ENCODE results near the gene ZNRF1. TPM values are rescaled to one million over a fixed set of nuclear protein-coding genes. Genes with fewer than 3 reads are reported as not detected.

The ZNRF1 gene
- total RNA-seq, 4 donors from 2014 or later: 7.5 to 20.7 (median 15.1) TPM

DNA sequence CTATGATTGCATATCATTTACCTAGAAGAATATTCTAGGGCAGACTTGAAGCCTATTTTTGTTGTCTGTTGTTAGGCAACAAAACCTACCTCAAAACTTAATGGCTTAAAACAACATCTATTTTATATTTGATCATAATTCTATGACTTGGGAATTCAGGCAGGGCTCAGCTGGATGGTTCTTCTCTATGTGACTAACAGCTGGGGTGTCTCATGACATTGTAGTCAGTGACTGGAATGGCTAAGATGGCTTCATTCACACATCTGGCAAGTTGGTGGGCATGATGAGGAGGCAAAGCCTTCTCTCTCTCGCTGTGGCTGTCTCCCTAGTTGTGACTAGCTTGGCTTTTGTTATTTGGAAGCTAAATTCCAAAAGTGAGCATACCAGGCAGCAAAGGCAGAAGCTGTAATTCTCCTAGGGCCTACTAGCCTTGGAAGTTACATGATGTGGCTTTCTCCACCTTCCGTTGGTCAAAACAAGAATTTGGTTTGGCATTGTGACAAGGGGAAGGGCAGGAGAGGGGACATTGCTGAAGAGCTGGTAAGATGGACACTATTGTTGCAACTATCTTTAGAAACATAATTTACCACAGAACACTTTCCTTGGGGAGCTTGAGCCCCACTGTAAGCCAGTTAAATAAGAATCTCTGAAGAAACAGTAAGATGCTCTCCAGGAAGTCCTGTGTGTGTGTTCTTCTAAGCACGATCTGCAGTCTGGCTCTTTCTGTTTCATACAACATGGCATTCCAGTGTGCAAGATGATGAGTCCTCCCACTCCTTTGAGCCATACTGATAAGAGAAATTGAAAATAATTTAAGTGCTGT lies 39.4 kb downstream of the ZNRF1 start:
- ATAC-seq (ENCODE audit: low FRiP score) (no peak), DNase-seq (ENCODE audit: low spot score) (no peak)
- TF ChIP-seq, protein P1, sequence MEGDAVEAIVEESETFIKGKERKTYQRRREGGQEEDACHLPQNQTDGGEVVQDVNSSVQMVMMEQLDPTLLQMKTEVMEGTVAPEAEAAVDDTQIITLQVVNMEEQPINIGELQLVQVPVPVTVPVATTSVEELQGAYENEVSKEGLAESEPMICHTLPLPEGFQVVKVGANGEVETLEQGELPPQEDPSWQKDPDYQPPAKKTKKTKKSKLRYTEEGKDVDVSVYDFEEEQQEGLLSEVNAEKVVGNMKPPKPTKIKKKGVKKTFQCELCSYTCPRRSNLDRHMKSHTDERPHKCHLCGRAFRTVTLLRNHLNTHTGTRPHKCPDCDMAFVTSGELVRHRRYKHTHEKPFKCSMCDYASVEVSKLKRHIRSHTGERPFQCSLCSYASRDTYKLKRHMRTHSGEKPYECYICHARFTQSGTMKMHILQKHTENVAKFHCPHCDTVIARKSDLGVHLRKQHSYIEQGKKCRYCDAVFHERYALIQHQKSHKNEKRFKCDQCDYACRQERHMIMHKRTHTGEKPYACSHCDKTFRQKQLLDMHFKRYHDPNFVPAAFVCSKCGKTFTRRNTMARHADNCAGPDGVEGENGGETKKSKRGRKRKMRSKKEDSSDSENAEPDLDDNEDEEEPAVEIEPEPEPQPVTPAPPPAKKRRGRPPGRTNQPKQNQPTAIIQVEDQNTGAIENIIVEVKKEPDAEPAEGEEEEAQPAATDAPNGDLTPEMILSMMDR (IDR thresholded peaks at IDR 0.05): no peak

DNA sequence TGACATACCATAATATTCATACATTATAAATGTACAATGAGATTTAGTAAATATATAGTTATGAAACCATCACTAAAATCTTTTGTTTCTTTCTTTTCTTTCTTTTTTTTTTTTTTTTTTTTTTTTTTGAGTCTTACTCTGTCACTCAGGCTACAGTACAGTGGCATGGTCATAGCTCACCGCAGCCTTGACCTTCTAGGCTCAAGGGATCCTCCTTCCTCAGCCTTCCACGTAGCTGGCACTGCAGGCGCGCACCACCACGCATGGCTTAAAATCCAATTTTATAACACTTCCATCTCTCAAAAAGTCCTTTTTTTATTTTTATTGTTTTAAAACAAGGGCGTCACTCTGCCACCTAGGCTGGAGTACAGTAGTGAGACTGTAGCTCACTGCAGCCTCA lies 41.1 kb downstream of the ZNRF1 start:
- TF ChIP-seq, protein P1 (IDR thresholded peaks at IDR 0.05): no peak
- no peak for ATAC-seq (ENCODE audit: low FRiP score)
- DNase-seq (ENCODE audit: low spot score): no peak

DNA sequence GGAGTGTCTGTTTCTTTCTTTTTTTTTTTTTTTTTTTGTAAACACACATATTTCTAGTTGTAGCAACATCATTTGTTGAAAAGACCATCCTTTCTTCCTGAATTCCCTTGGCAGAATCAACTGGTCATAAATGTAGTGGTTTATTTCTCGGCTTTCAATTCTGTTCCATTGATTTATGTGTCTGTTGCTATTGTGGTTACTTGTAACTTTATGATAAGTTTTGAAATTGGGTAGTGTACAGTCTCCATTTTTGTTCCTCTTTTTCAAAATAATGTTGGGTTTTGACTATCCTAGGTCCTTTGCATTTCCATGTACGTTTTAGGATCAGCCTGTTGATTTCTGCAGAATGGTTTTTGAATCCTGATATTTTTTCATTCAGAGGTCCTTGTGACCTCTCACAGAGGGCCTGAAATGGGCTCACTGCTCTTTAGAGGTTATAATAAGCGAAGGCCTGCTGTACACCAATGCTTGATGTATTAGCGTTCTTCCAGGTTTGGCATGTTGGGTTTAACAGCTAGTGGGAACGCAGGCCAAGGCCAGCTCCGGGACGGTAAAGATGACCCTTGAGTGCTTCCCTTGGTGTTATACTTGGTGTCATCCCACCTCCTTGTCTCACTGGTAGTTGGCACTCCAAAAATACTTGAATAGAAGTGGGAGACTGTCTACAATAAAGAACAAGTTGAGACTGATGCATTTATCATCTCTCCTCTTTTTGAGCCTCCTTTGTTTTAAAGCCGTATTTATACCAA lies 43.8 kb downstream of the ZNRF1 start:
- ATAC-seq (ENCODE audit: low FRiP score): no peak
- TF ChIP-seq, protein P1 (IDR thresholded peaks at IDR 0.05): no peak
- no peak for DNase-seq (ENCODE audit: low spot score)

DNA sequence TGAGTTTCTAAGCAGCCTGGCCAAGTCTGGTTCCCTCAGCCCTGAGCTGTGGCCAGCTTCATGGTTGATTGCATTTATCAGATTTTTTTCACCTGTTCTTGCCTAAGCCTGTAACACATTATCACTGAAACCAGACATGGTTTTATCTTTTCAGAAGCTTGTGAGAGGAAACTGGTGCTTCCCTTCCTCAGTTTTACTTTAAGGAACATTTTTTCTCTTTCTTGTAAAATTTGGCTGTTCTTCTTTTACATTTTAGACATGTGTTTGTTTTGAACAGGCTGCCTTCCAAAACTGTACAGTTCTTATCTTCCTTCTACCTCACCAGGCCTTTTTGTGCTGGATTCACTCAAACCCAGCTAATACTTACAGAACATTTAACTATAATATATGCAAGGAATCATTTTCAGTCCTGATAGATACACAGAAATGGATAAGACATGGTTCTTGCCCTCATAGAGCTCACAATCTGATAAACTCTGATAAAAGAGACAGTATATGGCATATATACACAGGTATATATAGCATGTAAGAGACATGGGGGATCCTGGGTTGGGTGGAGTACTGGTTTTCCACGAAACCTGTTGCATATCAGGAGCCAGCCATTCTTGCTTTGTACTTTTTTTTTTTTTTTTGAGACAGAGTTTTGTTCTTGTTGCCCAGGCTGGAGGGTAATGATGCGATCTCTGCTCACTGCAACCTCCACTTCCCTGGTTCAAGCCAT lies 44.5 kb downstream of the ZNRF1 start:
- no peak for ATAC-seq (ENCODE audit: low FRiP score)
- DNase-seq (ENCODE audit: low spot score): no peak
- TF ChIP-seq, protein P1 (IDR thresholded peaks at IDR 0.05): no peak

DNA sequence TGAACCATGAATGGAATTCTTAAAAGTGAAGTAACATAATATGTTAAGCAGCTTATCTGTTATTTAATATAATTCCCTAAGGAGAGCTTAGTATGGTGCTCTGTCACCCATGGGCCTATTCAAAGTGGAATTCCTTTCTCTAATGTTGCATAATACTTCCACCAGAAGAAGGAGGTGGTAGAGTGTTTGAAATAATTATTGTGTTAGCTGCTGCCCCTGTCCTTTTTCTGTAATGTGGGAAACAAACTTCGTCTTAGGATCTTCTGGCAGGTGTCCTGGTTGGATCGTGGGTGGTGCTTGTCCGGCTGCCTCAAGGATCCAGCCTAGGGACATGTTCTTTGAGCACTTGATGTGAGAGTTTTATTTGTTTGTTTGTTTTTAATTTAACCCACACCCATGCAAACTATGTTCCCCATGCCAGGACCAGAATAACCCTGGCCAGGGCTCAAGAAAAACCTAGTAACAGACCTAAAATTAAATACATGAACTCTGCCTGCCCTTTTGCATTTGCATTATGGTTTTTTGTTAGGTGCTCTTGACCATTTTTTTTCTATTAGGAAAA lies 46.1 kb downstream of the ZNRF1 start:
- ATAC-seq (ENCODE audit: low FRiP score) (peak; percentile 21), DNase-seq (ENCODE audit: low spot score) (no peak)

DNA sequence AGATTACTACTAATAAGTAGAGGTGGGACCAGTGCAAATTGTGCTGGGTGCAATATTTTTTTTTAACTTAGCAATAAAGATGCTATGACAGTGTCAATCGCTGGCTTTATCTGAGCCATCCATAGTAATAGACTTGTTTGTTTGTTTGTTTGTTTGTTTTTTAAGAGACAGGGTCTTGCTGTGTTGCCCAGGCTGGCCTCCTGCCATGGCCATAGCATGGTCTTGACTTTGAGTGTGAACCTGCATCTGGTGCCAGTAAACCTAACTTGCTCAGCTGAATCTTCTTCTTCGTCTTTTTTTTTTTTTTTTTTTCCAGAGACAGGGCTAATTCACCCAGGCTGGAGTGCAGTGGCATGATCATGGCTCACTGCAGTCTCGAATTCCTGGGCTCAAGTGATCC lies 46.6 kb downstream of the ZNRF1 start:
- TF ChIP-seq, protein P1 (IDR thresholded peaks at IDR 0.05): no peak
- no peak for DNase-seq (ENCODE audit: low spot score)
- no peak for ATAC-seq (ENCODE audit: low FRiP score)

More for the DNA sequence above, 46.1 kb downstream of the ZNRF1 start:
- TF ChIP-seq, protein P1 (IDR thresholded peaks at IDR 0.05): no peak
